ENCODE data around the gene FAHD1.

Gene FAHD1

GRCh38 chr16:1810536-1810935, 16.5 kb upstream of the FAHD1 start:
- TF ChIP-seq CTCF (IDR thresholded peaks at IDR 0.05; ENCODE audit: insufficient read depth, low read length, poor library complexity, severe bottlenecking) (no peak), EZH2phosphoT487 (conservative IDR thresholded peaks at IDR 0.05; ENCODE audit: low read length) (no peak)
- Histone ChIP-seq H3K9me2 (replicated peaks; ENCODE audit: insufficient read depth, low read length) (no peaks in the 10 kb centered on the region), H3F3A (ENCODE audit: insufficient read depth) (no peaks in the 10 kb centered on the region), H3K4me2 (ENCODE audit: low read depth, low read length, poor library complexity, severe bottlenecking) (no peak overlapping the region), H3K4me3 (ENCODE audit: insufficient read depth, low read length, poor library complexity, severe bottlenecking) (no peak overlapping the region), H3K79me2 (ENCODE audit: insufficient read depth, low read length) (no peaks in the 10 kb centered on the region), H3K9me3 (ENCODE audit: insufficient read depth, low read length) (no peaks in the 10 kb centered on the region), H2AFZ (ENCODE audit: low read depth, low read length, severe bottlenecking) (no peak overlapping the region), H3K27ac (ENCODE audit: low read depth, low read length) (no peak overlapping the region), H3K36me3 (ENCODE audit: low read length) (no peaks in the 10 kb centered on the region), H4K20me1 (ENCODE audit: low read depth, low read length) (no peaks in the 10 kb centered on the region), H3K27me3 (ENCODE audit: low read length) (no peaks in the 10 kb centered on the region), H3K9ac (ENCODE audit: low read length) (no peak overlapping the region)

GRCh38 chr16:1812732-1813163, 14.3 kb upstream of the FAHD1 start:
- H3K36me3 ChIP-seq (ENCODE audit: low read length) = no peaks in the 10 kb centered on the region
- H3F3A ChIP-seq (ENCODE audit: insufficient read depth) = no peaks in the 10 kb centered on the region
- no peak overlapping the region for H2AFZ ChIP-seq (ENCODE audit: low read depth, low read length, severe bottlenecking)
- H3K9me2 ChIP-seq (replicated peaks; ENCODE audit: insufficient read depth, low read length) = no peaks in the 10 kb centered on the region
- H3K9me3 ChIP-seq (ENCODE audit: insufficient read depth, low read length) = no peaks in the 10 kb centered on the region
- H3K27me3 ChIP-seq (ENCODE audit: low read length) = no peaks in the 10 kb centered on the region
- no peak overlapping the region for H3K4me2 ChIP-seq (ENCODE audit: low read depth, low read length, poor library complexity, severe bottlenecking)
- no peak overlapping the region for H3K27ac ChIP-seq (ENCODE audit: low read depth, low read length)
- TF ChIP-seq EZH2phosphoT487 (conservative IDR thresholded peaks at IDR 0.05; ENCODE audit: low read length) (no peak), CTCF (IDR thresholded peaks at IDR 0.05; ENCODE audit: insufficient read depth, low read length, poor library complexity, severe bottlenecking) (no peak)
- no peaks in the 10 kb centered on the region for H4K20me1 ChIP-seq (ENCODE audit: low read depth, low read length)
- no peaks in the 10 kb centered on the region for H3K79me2 ChIP-seq (ENCODE audit: insufficient read depth, low read length)
- H3K9ac ChIP-seq (ENCODE audit: low read length) = no peak overlapping the region
- H3K4me3 ChIP-seq (ENCODE audit: insufficient read depth, low read length, poor library complexity, severe bottlenecking) = no peak overlapping the region

- no peaks in the 10 kb centered on the region for H3K9me2 ChIP-seq (replicated peaks; ENCODE audit: insufficient read depth, low read length)
- H3K27ac ChIP-seq (ENCODE audit: low read depth, low read length) = no peak overlapping the region
- no peak overlapping the region for H3K9ac ChIP-seq (ENCODE audit: low read length)
- TF ChIP-seq EZH2phosphoT487 (conservative IDR thresholded peaks at IDR 0.05; ENCODE audit: low read length) (no peak), CTCF (IDR thresholded peaks at IDR 0.05; ENCODE audit: insufficient read depth, low read length, poor library complexity, severe bottlenecking) (no peak)
- no peaks in the 10 kb centered on the region for H3K36me3 ChIP-seq (ENCODE audit: low read length)
- H3K4me3 ChIP-seq (ENCODE audit: insufficient read depth, low read length, poor library complexity, severe bottlenecking) = no peak overlapping the region
- no peak overlapping the region for H2AFZ ChIP-seq (ENCODE audit: low read depth, low read length, severe bottlenecking)
- no peaks in the 10 kb centered on the region for H3K79me2 ChIP-seq (ENCODE audit: insufficient read depth, low read length)
- no peaks in the 10 kb centered on the region for H3K9me3 ChIP-seq (ENCODE audit: insufficient read depth, low read length)
- H3K27me3 ChIP-seq (ENCODE audit: low read length) = no peaks in the 10 kb centered on the region
- H4K20me1 ChIP-seq (ENCODE audit: low read depth, low read length) = no peaks in the 10 kb centered on the region
- H3K4me2 ChIP-seq (ENCODE audit: low read depth, low read length, poor library complexity, severe bottlenecking) = no peak overlapping the region
- H3F3A ChIP-seq (ENCODE audit: insufficient read depth) = no peaks in the 10 kb centered on the region
Measured at GRCh38 chr16:1815461-1815860, 11.5 kb upstream of the FAHD1 start.
